Body of pancreas (tissue), 4 donors: ENCODE data around the gene GPR3.

Experiments
- POLR2A ChIP-seq, 3 donors: fragments of 450-650 bp; IDR thresholded peaks; one replicate each; pipeline ENCODE4 v1.6.1; 2016; ENCODE audit warnings: antibody characterized with exemption in 3 of 3, mild to moderate bottlenecking in 2 of 3
- TF ChIP-seq, protein P1 (sequence below), 7 experiments: fragments of 450-650 bp in 4 of 7; fragments of 200-600 bp in 3 of 7; sonication (generic) in 3 of 7; IDR thresholded peaks; one replicate each; pipeline ENCODE4 v1.5.1; 2016 to 2019; ENCODE audit warnings: antibody characterized with exemption in 7 of 7

DNA sequence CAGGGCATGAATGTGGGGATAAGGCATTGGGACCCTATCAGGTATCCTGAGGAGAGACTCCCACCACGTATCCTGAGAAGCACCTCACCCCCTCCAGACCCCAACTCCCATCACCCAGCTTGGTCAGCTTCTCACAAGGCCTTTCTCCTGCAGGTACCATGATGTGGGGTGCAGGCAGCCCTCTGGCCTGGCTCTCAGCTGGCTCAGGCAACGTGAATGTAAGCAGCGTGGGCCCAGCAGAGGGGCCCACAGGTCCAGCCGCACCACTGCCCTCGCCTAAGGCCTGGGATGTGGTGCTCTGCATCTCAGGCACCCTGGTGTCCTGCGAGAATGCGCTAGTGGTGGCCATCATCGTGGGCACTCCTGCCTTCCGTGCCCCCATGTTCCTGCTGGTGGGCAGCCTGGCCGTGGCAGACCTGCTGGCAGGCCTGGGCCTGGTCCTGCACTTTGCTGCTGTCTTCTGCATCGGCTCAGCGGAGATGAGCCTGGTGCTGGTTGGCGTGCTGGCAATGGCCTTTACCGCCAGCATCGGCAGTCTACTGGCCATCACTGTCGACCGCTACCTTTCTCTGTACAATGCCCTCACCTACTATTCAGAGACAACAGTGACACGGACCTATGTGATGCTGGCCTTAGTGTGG is 1.3 kb downstream of the GPR3 start:
- TF ChIP-seq, protein P1, sequence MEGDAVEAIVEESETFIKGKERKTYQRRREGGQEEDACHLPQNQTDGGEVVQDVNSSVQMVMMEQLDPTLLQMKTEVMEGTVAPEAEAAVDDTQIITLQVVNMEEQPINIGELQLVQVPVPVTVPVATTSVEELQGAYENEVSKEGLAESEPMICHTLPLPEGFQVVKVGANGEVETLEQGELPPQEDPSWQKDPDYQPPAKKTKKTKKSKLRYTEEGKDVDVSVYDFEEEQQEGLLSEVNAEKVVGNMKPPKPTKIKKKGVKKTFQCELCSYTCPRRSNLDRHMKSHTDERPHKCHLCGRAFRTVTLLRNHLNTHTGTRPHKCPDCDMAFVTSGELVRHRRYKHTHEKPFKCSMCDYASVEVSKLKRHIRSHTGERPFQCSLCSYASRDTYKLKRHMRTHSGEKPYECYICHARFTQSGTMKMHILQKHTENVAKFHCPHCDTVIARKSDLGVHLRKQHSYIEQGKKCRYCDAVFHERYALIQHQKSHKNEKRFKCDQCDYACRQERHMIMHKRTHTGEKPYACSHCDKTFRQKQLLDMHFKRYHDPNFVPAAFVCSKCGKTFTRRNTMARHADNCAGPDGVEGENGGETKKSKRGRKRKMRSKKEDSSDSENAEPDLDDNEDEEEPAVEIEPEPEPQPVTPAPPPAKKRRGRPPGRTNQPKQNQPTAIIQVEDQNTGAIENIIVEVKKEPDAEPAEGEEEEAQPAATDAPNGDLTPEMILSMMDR (IDR thresholded peaks at IDR 0.05): no peak
- TF ChIP-seq POLR2A (IDR thresholded peaks at IDR 0.05): no peak
